ENCODE results near the gene SSH2.

SSH2 gene

GRCh38 chr17:29846298-29846697 lies 83.7 kb downstream of the SSH2 start:
- TF ChIP-seq CTCF (IDR thresholded peaks at IDR 0.05) = no peak
- H3K4me3 ChIP-seq = no peak overlapping the region
- DNase-seq (ENCODE audit: low spot score) = no peak
- H3K27ac ChIP-seq = no peak overlapping the region

GRCh38 chr17:29844339-29845048 lies 85.5 kb downstream of the SSH2 start:
- Histone ChIP-seq H3K27ac (no peak overlapping the region), H3K4me3 (no peak overlapping the region)
- DNase-seq (ENCODE audit: low spot score) = no peak
- no peak for TF ChIP-seq CTCF (IDR thresholded peaks at IDR 0.05)

GRCh38 chr17:29840884-29841283 lies 89.1 kb downstream of the SSH2 start:
- H3K4me3 ChIP-seq = no peak overlapping the region
- no peak for TF ChIP-seq CTCF (IDR thresholded peaks at IDR 0.05)
- H3K27ac ChIP-seq = no peak overlapping the region
- DNase-seq (ENCODE audit: low spot score) = no peak

- no peak for DNase-seq (ENCODE audit: low spot score)
- no peak for TF ChIP-seq CTCF (IDR thresholded peaks at IDR 0.05)
- H3K27ac ChIP-seq = no peak overlapping the region
- no peak overlapping the region for H3K4me3 ChIP-seq
Measured at GRCh38 chr17:29839656-29840055, 90.4 kb downstream of the SSH2 start.

GRCh38 chr17:29838961-29839360 lies 91.1 kb downstream of the SSH2 start:
- Histone ChIP-seq H3K4me3 (no peak overlapping the region), H3K27ac (no peak overlapping the region)
- TF ChIP-seq CTCF (IDR thresholded peaks at IDR 0.05) = no peak
- no peak for DNase-seq (ENCODE audit: low spot score)

GRCh38 chr17:29837531-29837930 lies 92.5 kb downstream of the SSH2 start:
- Histone ChIP-seq H3K27ac (no peak overlapping the region), H3K4me3 (no peak overlapping the region)
- no peak for TF ChIP-seq CTCF (IDR thresholded peaks at IDR 0.05)
- no peak for DNase-seq (ENCODE audit: low spot score)

- DNase-seq (ENCODE audit: low spot score) = no peak
- no peak for TF ChIP-seq CTCF (IDR thresholded peaks at IDR 0.05)
- Histone ChIP-seq H3K4me3 (no peak overlapping the region), H3K27ac (no peak overlapping the region)
Measured at GRCh38 chr17:29836643-29837042, 93.4 kb downstream of the SSH2 start.

Data from coronary artery (tissue), 2 donors.